ENCODE results near the gene GALNT10.
A peak's percentile ranks its signal among the peaks of the same experiment; 100 is the strongest.

The GALNT10 gene

DNA sequence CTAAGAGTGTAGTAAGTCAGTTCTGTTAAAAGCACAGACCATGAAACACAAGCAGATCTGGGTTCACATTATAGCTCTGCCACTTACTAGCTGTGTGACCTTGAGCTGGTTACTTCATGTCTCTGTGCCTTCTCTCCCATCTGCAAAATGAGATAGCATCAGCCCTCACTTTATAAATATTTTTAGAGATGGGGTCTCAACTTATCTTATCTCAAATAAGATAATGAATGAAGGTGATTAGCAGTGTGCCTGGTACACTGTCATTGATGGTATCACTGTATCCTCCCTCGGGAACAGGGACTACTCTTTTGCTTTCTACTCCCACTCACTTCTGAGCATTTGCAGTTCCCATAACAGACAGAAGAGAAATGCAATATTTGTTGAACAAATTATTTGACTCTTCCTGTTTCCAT lies 52.4 kb downstream of the GALNT10 start:
- no peak overlapping the region for H4K91ac ChIP-seq (ENCODE audit: low read depth, low read length, poor library complexity)
- no peak overlapping the region for H3K23ac ChIP-seq (ENCODE audit: low read depth, low read length, poor library complexity)
- H2AK5ac ChIP-seq (ENCODE audit: low read depth, low read length) = no peak overlapping the region
- H2BK12ac ChIP-seq (ENCODE audit: low read length) = no peak overlapping the region
- no peak overlapping the region for H3K14ac ChIP-seq (ENCODE audit: low read length)
- no peak overlapping the region for H2BK120ac ChIP-seq (ENCODE audit: low read depth, low read length)
- no peaks in the 10 kb centered on the region for H3K27me3 ChIP-seq (ENCODE audit: control insufficient read depth in 3 of 3, insufficient read depth in 3 of 3, low read depth in 1 of 3, low read length in 3 of 3)
- no peak overlapping the region for H3K4me3 ChIP-seq (ENCODE audit: low read length in 2 of 2)
- no CpG with 5 or more reads among the region's 1 CpG for whole genome bisulfite sequencing, 2 donors (ENCODE audit: extremely low coverage in 2 of 2, insufficient read length in 2 of 2, insufficient replicate concordance in 1 of 2)
- no peak for DNase-seq (ENCODE audit: low spot score)
- no peak overlapping the region for H3K4me2 ChIP-seq (ENCODE audit: insufficient read depth, low read length, poor library complexity, severe bottlenecking)
- H2BK15ac ChIP-seq (ENCODE audit: low read length) = no peak overlapping the region
- H3K36me3 ChIP-seq (replicated peaks in 1 of 2; ENCODE audit: control insufficient read depth in 2 of 2, insufficient read depth in 2 of 2, low read length in 2 of 2) = no peaks in the 10 kb centered on the region
- no peaks in the 10 kb centered on the region for H3K79me1 ChIP-seq (ENCODE audit: low read depth, low read length)
- H4K8ac ChIP-seq (ENCODE audit: low read depth, low read length) = no peak overlapping the region
- no peak overlapping the region for H3K4ac ChIP-seq (ENCODE audit: low read length)
- no peak overlapping the region for H3K18ac ChIP-seq (ENCODE audit: low read length)
- peaks cover 22 to 23% of the 10 kb centered on the region in 2 donors for H3K4me1 ChIP-seq (ENCODE audit: control insufficient read depth in 2 of 2, insufficient read depth in 1 of 2, low read depth in 1 of 2, low read length in 2 of 2)
- peaks cover 0 to 9% of the 10 kb centered on the region in 2 donors for H3K9me3 ChIP-seq (replicated peaks in 1 of 2; ENCODE audit: control insufficient read depth in 2 of 2, insufficient read depth in 1 of 2, low read depth in 1 of 2, low read length in 2 of 2)
- no peak overlapping the region for H3K9ac ChIP-seq (ENCODE audit: low read depth, low read length, poor library complexity)
- H2BK5ac ChIP-seq (ENCODE audit: low read length) = no peak overlapping the region
- H3K27ac ChIP-seq (replicated peaks; ENCODE audit: low read length) = no peak overlapping the region
- H2AFZ ChIP-seq (ENCODE audit: low read length) = no peak overlapping the region

- Histone ChIP-seq H2AK5ac (ENCODE audit: low read depth, low read length) (no peak overlapping the region), H3K79me1 (ENCODE audit: low read depth, low read length) (no peaks in the 10 kb centered on the region), H3K36me3 (replicated peaks in 1 of 2; ENCODE audit: control insufficient read depth in 2 of 2, insufficient read depth in 2 of 2, low read length in 2 of 2) (no peaks in the 10 kb centered on the region), H3K23ac (ENCODE audit: low read depth, low read length, poor library complexity) (no peak overlapping the region), H2BK5ac (ENCODE audit: low read length) (no peak overlapping the region), H3K4me2 (ENCODE audit: insufficient read depth, low read length, poor library complexity, severe bottlenecking) (no peak overlapping the region), H3K9ac (ENCODE audit: low read depth, low read length, poor library complexity) (no peak overlapping the region), H3K4me1 (ENCODE audit: control insufficient read depth in 2 of 2, insufficient read depth in 1 of 2, low read depth in 1 of 2, low read length in 2 of 2) (peaks cover 21 to 23% of the 10 kb centered on the region in 2 donors), H2BK12ac (ENCODE audit: low read length) (no peak overlapping the region), H3K4ac (ENCODE audit: low read length) (no peak overlapping the region), H3K9me3 (replicated peaks in 1 of 2; ENCODE audit: control insufficient read depth in 2 of 2, insufficient read depth in 1 of 2, low read depth in 1 of 2, low read length in 2 of 2) (peaks cover 0 to 11% of the 10 kb centered on the region in 2 donors), H3K18ac (ENCODE audit: low read length) (peak overlapping the region; percentile 3), H4K91ac (ENCODE audit: low read depth, low read length, poor library complexity) (no peak overlapping the region), H3K14ac (ENCODE audit: low read length) (no peak overlapping the region), H3K27me3 (ENCODE audit: control insufficient read depth in 3 of 3, insufficient read depth in 3 of 3, low read depth in 1 of 3, low read length in 3 of 3) (no peaks in the 10 kb centered on the region), H2AFZ (ENCODE audit: low read length) (no peak overlapping the region), H4K8ac (ENCODE audit: low read depth, low read length) (no peak overlapping the region), H3K4me3 (ENCODE audit: low read length in 2 of 2) (no peak overlapping the region), H2BK120ac (ENCODE audit: low read depth, low read length) (no peak overlapping the region), H3K27ac (replicated peaks; ENCODE audit: low read length) (no peak overlapping the region), H2BK15ac (ENCODE audit: low read length) (no peak overlapping the region)
- DNase-seq (ENCODE audit: low spot score) = no peak
- WGBS, 2 donors (ENCODE audit: extremely low coverage in 2 of 2, insufficient read length in 2 of 2, insufficient replicate concordance in 1 of 2) = no CpG with 5 or more reads among the region's 2 CpGs
Measured at GRCh38 chr5:154243736-154244135, 53.2 kb downstream of the GALNT10 start.

DNA sequence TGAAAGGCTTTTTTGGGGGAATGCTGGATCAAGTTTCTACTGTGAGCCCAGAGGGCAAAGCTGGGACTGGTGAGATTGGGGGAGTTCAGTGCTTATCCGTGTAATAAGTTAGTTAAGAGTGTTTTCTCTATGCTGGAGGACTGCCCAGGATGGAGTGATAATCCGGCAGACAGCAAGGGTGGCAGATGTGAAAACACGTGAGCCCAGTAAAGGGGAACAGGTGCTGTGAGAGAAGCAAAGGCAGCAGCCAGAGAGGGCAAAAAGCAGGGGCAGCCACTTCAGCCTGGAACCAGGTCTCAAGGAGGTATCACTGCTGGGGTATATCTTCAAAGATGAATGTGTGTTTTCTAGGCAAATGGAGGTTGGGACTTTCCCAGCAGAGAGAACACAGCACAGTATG lies 53.9 kb downstream of the GALNT10 start:
- no peak overlapping the region for H3K18ac ChIP-seq (ENCODE audit: low read length)
- H2AK5ac ChIP-seq (ENCODE audit: low read depth, low read length) = peak overlapping the region; percentile 22
- H3K4me1 ChIP-seq (ENCODE audit: control insufficient read depth in 2 of 2, insufficient read depth in 1 of 2, low read depth in 1 of 2, low read length in 2 of 2) = peaks cover 17 to 23% of the 10 kb centered on the region in 2 donors
- no peak overlapping the region for H3K27ac ChIP-seq (replicated peaks; ENCODE audit: low read length)
- H3K9me3 ChIP-seq (replicated peaks in 1 of 2; ENCODE audit: control insufficient read depth in 2 of 2, insufficient read depth in 1 of 2, low read depth in 1 of 2, low read length in 2 of 2) = peaks cover 0 to 16% of the 10 kb centered on the region in 2 donors
- DNase-seq (ENCODE audit: low spot score) = no peak
- no peak overlapping the region for H2BK12ac ChIP-seq (ENCODE audit: low read length)
- H3K36me3 ChIP-seq (replicated peaks in 1 of 2; ENCODE audit: control insufficient read depth in 2 of 2, insufficient read depth in 2 of 2, low read length in 2 of 2) = no peaks in the 10 kb centered on the region
- H4K91ac ChIP-seq (ENCODE audit: low read depth, low read length, poor library complexity) = no peak overlapping the region
- H3K23ac ChIP-seq (ENCODE audit: low read depth, low read length, poor library complexity) = no peak overlapping the region
- no peak overlapping the region for H4K8ac ChIP-seq (ENCODE audit: low read depth, low read length)
- H2BK120ac ChIP-seq (ENCODE audit: low read depth, low read length) = no peak overlapping the region
- no peaks in the 10 kb centered on the region for H3K79me1 ChIP-seq (ENCODE audit: low read depth, low read length)
- no peak overlapping the region for H3K9ac ChIP-seq (ENCODE audit: low read depth, low read length, poor library complexity)
- no CpG with 5 or more reads among the region's 3 CpGs for WGBS, 2 donors (ENCODE audit: extremely low coverage in 2 of 2, insufficient read length in 2 of 2, insufficient replicate concordance in 1 of 2)
- no peak overlapping the region for H3K4me3 ChIP-seq (ENCODE audit: low read length in 2 of 2)
- no peak overlapping the region for H3K4ac ChIP-seq (ENCODE audit: low read length)
- no peak overlapping the region for H2AFZ ChIP-seq (ENCODE audit: low read length)
- no peak overlapping the region for H2BK5ac ChIP-seq (ENCODE audit: low read length)
- H3K27me3 ChIP-seq (ENCODE audit: control insufficient read depth in 3 of 3, insufficient read depth in 3 of 3, low read depth in 1 of 3, low read length in 3 of 3) = no peaks in the 10 kb centered on the region
- H3K14ac ChIP-seq (ENCODE audit: low read length) = no peak overlapping the region
- H2BK15ac ChIP-seq (ENCODE audit: low read length) = no peak overlapping the region
- no peak overlapping the region for H3K4me2 ChIP-seq (ENCODE audit: insufficient read depth, low read length, poor library complexity, severe bottlenecking)

DNA sequence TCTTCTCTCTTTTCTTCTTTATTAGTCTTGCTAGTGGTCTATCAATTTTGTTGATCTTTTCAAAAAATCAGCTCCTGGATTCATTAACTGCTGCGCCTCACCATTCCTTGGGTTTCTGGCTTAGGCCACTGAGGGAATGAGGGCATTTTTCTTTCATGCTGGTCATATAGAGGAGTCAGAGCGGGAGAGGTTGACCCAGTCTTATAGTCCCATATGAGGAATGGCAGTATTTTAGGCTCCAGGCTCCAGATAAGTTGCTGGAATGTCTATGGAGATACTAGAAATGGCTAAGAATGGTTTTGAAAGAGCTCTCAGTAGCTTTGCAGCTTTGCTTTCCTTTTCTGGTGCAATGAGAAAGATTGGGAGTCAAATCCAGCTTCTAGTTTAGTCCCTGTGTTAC lies 58.2 kb downstream of the GALNT10 start:
- no CpG with 5 or more reads among the region's 2 CpGs for WGBS, 2 donors (ENCODE audit: extremely low coverage in 2 of 2, insufficient read length in 2 of 2, insufficient replicate concordance in 1 of 2)
- Histone ChIP-seq H3K4me3 (ENCODE audit: low read length in 2 of 2) (no peak overlapping the region), H2BK12ac (ENCODE audit: low read length) (no peak overlapping the region)

More for the DNA sequence above, 58.2 kb downstream of the GALNT10 start:
- Histone ChIP-seq H3K4me1 (ENCODE audit: control insufficient read depth in 2 of 2, insufficient read depth in 1 of 2, low read depth in 1 of 2, low read length in 2 of 2) (peaks cover 0 to 6% of the 10 kb centered on the region in 2 donors), H3K18ac (ENCODE audit: low read length) (no peak overlapping the region), H3K9ac (ENCODE audit: low read depth, low read length, poor library complexity) (no peak overlapping the region), H3K27me3 (ENCODE audit: control insufficient read depth in 3 of 3, insufficient read depth in 3 of 3, low read depth in 1 of 3, low read length in 3 of 3) (no peaks in the 10 kb centered on the region), H4K8ac (ENCODE audit: low read depth, low read length) (no peak overlapping the region), H3K4me2 (ENCODE audit: insufficient read depth, low read length, poor library complexity, severe bottlenecking) (no peak overlapping the region), H4K91ac (ENCODE audit: low read depth, low read length, poor library complexity) (no peak overlapping the region), H3K4ac (ENCODE audit: low read length) (no peak overlapping the region), H3K14ac (ENCODE audit: low read length) (no peak overlapping the region), H3K27ac (replicated peaks; ENCODE audit: low read length) (no peak overlapping the region), H2AK5ac (ENCODE audit: low read depth, low read length) (no peak overlapping the region), H3K79me1 (ENCODE audit: low read depth, low read length) (no peaks in the 10 kb centered on the region), H2AFZ (ENCODE audit: low read length) (no peak overlapping the region), H2BK120ac (ENCODE audit: low read depth, low read length) (no peak overlapping the region), H2BK5ac (ENCODE audit: low read length) (no peak overlapping the region), H3K23ac (ENCODE audit: low read depth, low read length, poor library complexity) (no peak overlapping the region), H3K9me3 (replicated peaks in 1 of 2; ENCODE audit: control insufficient read depth in 2 of 2, insufficient read depth in 1 of 2, low read depth in 1 of 2, low read length in 2 of 2) (peaks cover 0 to 26% of the 10 kb centered on the region in 2 donors), H3K36me3 (replicated peaks in 1 of 2; ENCODE audit: control insufficient read depth in 2 of 2, insufficient read depth in 2 of 2, low read length in 2 of 2) (no peaks in the 10 kb centered on the region), H2BK15ac (ENCODE audit: low read length) (no peak overlapping the region)
- no peak for DNase-seq (ENCODE audit: low spot score)
